ENCODE measurements around the gene ABCB6. TPM values are rescaled to one million over a fixed set of nuclear protein-coding genes. Genes with fewer than 3 reads are reported as not detected.
A peak's percentile ranks its signal among the peaks of the same experiment; 100 is the strongest.
"Not testable (repeated sequence)": the region's sequence is repeated elsewhere in the genome, so short reads cannot be mapped to it uniquely, and the experiment has no call there.

Gene ABCB6
- total RNA-seq: 25.6 TPM

- H3K27ac ChIP-seq (ENCODE audit: low read depth, low read length): peak within 1 kb of the TSS; percentile 93
- peak within 1 kb of the TSS; percentile 73 to 89 (median 80) for H3K9ac ChIP-seq (ENCODE audit: low read depth in 1 of 3, low read length in 3 of 3)
- H3K9me3 ChIP-seq (ENCODE audit: control insufficient read depth in 3 of 3, low read length in 3 of 3): no peaks in the 10 kb centered on the region
- peaks cover 56 to 70% (median 65%) of the 10 kb centered on the region in 3 donors for H3K36me3 ChIP-seq (ENCODE audit: control insufficient read depth in 3 of 3, insufficient read depth in 3 of 3, low read length in 3 of 3)
- peak within 1 kb of the TSS; percentile 75 to 88 (median 79) for H3K4me3 ChIP-seq (ENCODE audit: low read length in 3 of 3)
- H3K4me1 ChIP-seq (ENCODE audit: control insufficient read depth in 3 of 3, insufficient read depth in 3 of 3, low read length in 3 of 3): peaks cover 32 to 49% (median 35%) of the 10 kb centered on the region in 3 donors
- H3K27me3 ChIP-seq (ENCODE audit: control insufficient read depth in 3 of 3, insufficient read depth in 3 of 3, low read length in 3 of 3): no peaks in the 10 kb centered on the region
These were observed at the start of gene ABCB6 for GRCh38 chr2:219218732-219219701. TSS of gene ABCB6 (minus strand) at chr2:219218958. CDS start at chr2:219218673, 285 bp downstream.

GRCh38 chr2:219268294-219268693, 49.5 kb upstream of the ABCB6 start:
- no peaks in the 10 kb centered on the region for H3K36me3 ChIP-seq (ENCODE audit: control insufficient read depth in 3 of 3, insufficient read depth in 3 of 3, low read length in 3 of 3)
- no peak overlapping the region for H3K27ac ChIP-seq (ENCODE audit: low read depth, low read length)
- H3K27me3 ChIP-seq (ENCODE audit: control insufficient read depth in 3 of 3, insufficient read depth in 3 of 3, low read length in 3 of 3): no peaks in the 10 kb centered on the region
- H3K4me3 ChIP-seq (ENCODE audit: low read length in 3 of 3): no peak overlapping the region
- H3K4me1 ChIP-seq (ENCODE audit: control insufficient read depth in 3 of 3, insufficient read depth in 3 of 3, low read length in 3 of 3): peaks cover 0 to 5% (median 2%) of the 10 kb centered on the region in 3 donors
- H3K9me3 ChIP-seq (ENCODE audit: control insufficient read depth in 3 of 3, low read length in 3 of 3): no peaks in the 10 kb centered on the region
- no peak overlapping the region for H3K9ac ChIP-seq (ENCODE audit: low read depth in 1 of 3, low read length in 3 of 3)

- Histone ChIP-seq H3K9ac (ENCODE audit: low read depth in 1 of 3, low read length in 3 of 3) (no peak overlapping the region), H3K4me1 (ENCODE audit: control insufficient read depth in 3 of 3, insufficient read depth in 3 of 3, low read length in 3 of 3) (peaks cover 0 to 5% (median 2%) of the 10 kb centered on the region in 3 donors), H3K9me3 (ENCODE audit: control insufficient read depth in 3 of 3, low read length in 3 of 3) (no peaks in the 10 kb centered on the region), H3K27me3 (ENCODE audit: control insufficient read depth in 3 of 3, insufficient read depth in 3 of 3, low read length in 3 of 3) (no peaks in the 10 kb centered on the region), H3K4me3 (ENCODE audit: low read length in 3 of 3) (no peak overlapping the region), H3K36me3 (ENCODE audit: control insufficient read depth in 3 of 3, insufficient read depth in 3 of 3, low read length in 3 of 3) (no peaks in the 10 kb centered on the region), H3K27ac (ENCODE audit: low read depth, low read length) (no peak overlapping the region)
These were observed 48.1 kb upstream of the ABCB6 start for GRCh38 chr2:219266886-219267285.

GRCh38 chr2:219266232-219266631, 47.5 kb upstream of the ABCB6 start:
- Histone ChIP-seq H3K9ac (ENCODE audit: low read depth in 1 of 3, low read length in 3 of 3) (no peak overlapping the region), H3K36me3 (ENCODE audit: control insufficient read depth in 3 of 3, insufficient read depth in 3 of 3, low read length in 3 of 3) (no peaks in the 10 kb centered on the region), H3K27ac (ENCODE audit: low read depth, low read length) (no peak overlapping the region), H3K4me3 (ENCODE audit: low read length in 3 of 3) (no peak overlapping the region), H3K9me3 (ENCODE audit: control insufficient read depth in 3 of 3, low read length in 3 of 3) (no peaks in the 10 kb centered on the region), H3K4me1 (ENCODE audit: control insufficient read depth in 3 of 3, insufficient read depth in 3 of 3, low read length in 3 of 3) (peaks cover 0 to 5% (median 2%) of the 10 kb centered on the region in 3 donors), H3K27me3 (ENCODE audit: control insufficient read depth in 3 of 3, insufficient read depth in 3 of 3, low read length in 3 of 3) (peaks cover 0 to 4% (median 2%) of the 10 kb centered on the region in 3 donors)

- H3K4me3 ChIP-seq (ENCODE audit: low read length in 3 of 3): no peak overlapping the region
- peaks cover 0 to 6% (median 6%) of the 10 kb centered on the region in 3 donors for H3K27me3 ChIP-seq (ENCODE audit: control insufficient read depth in 3 of 3, insufficient read depth in 3 of 3, low read length in 3 of 3)
- H3K9me3 ChIP-seq (ENCODE audit: control insufficient read depth in 3 of 3, low read length in 3 of 3): no peaks in the 10 kb centered on the region
- H3K36me3 ChIP-seq (ENCODE audit: control insufficient read depth in 3 of 3, insufficient read depth in 3 of 3, low read length in 3 of 3): no peaks in the 10 kb centered on the region
- no peak overlapping the region for H3K9ac ChIP-seq (ENCODE audit: low read depth in 1 of 3, low read length in 3 of 3)
- H3K27ac ChIP-seq (ENCODE audit: low read depth, low read length): no peak overlapping the region
- H3K4me1 ChIP-seq (ENCODE audit: control insufficient read depth in 3 of 3, insufficient read depth in 3 of 3, low read length in 3 of 3): no peaks in the 10 kb centered on the region
These were observed 42.5 kb upstream of the ABCB6 start for GRCh38 chr2:219261024-219261855.

- H3K36me3 ChIP-seq (ENCODE audit: control insufficient read depth in 3 of 3, insufficient read depth in 3 of 3, low read length in 3 of 3); H3K9ac ChIP-seq (ENCODE audit: low read depth in 1 of 3, low read length in 3 of 3); H3K9me3 ChIP-seq (ENCODE audit: control insufficient read depth in 3 of 3, low read length in 3 of 3); H3K27ac ChIP-seq (ENCODE audit: low read depth, low read length); H3K4me3 ChIP-seq (ENCODE audit: low read length in 3 of 3): not testable (repeated sequence)
- H3K27me3 ChIP-seq (ENCODE audit: control insufficient read depth in 3 of 3, insufficient read depth in 3 of 3, low read length in 3 of 3): peaks cover 4 to 10% (median 6%) of the 10 kb centered on the region in 3 donors
- peaks cover 7 to 11% (median 9%) of the 10 kb centered on the region in 3 donors for H3K4me1 ChIP-seq (ENCODE audit: control insufficient read depth in 3 of 3, insufficient read depth in 3 of 3, low read length in 3 of 3)
These were observed 40.2 kb upstream of the ABCB6 start for GRCh38 chr2:219258942-219259341.

- Histone ChIP-seq H3K4me1 (ENCODE audit: control insufficient read depth in 3 of 3, insufficient read depth in 3 of 3, low read length in 3 of 3) (peaks cover 39 to 53% (median 41%) of the 10 kb centered on the region in 3 donors), H3K9ac (ENCODE audit: low read depth in 1 of 3, low read length in 3 of 3) (peak overlapping the region; percentile 79 to 96 (median 79)), H3K36me3 (ENCODE audit: control insufficient read depth in 3 of 3, insufficient read depth in 3 of 3, low read length in 3 of 3) (peaks cover 23 to 25% (median 23%) of the 10 kb centered on the region in 3 donors), H3K9me3 (ENCODE audit: control insufficient read depth in 3 of 3, low read length in 3 of 3) (no peaks in the 10 kb centered on the region), H3K4me3 (ENCODE audit: low read length in 3 of 3) (peak overlapping the region; percentile 83 to 92 (median 91)), H3K27ac (ENCODE audit: low read depth, low read length) (peak overlapping the region; percentile 96), H3K27me3 (ENCODE audit: control insufficient read depth in 3 of 3, insufficient read depth in 3 of 3, low read length in 3 of 3) (peaks cover 0 to 8% (median 4%) of the 10 kb centered on the region in 3 donors)
These were observed 35.9 kb upstream of the ABCB6 start for GRCh38 chr2:219254590-219255201.

GRCh38 chr2:219253753-219254589, 35.2 kb upstream of the ABCB6 start, which contains the start of gene TUBA4A:
TSS of gene TUBA4A (minus strand) at chr2:219253918. CDS start at chr2:219253858, 60 bp downstream.
- H3K27ac ChIP-seq (ENCODE audit: low read depth, low read length): peak within 1 kb of the TSS; percentile 96
- peaks cover 46 to 60% (median 48%) of the 10 kb centered on the region in 3 donors for H3K4me1 ChIP-seq (ENCODE audit: control insufficient read depth in 3 of 3, insufficient read depth in 3 of 3, low read length in 3 of 3)
- no peaks in the 10 kb centered on the region for H3K9me3 ChIP-seq (ENCODE audit: control insufficient read depth in 3 of 3, low read length in 3 of 3)
- peak within 1 kb of the TSS; percentile 83 to 92 (median 91) for H3K4me3 ChIP-seq (ENCODE audit: low read length in 3 of 3)
- peaks cover 0 to 8% (median 4%) of the 10 kb centered on the region in 3 donors for H3K27me3 ChIP-seq (ENCODE audit: control insufficient read depth in 3 of 3, insufficient read depth in 3 of 3, low read length in 3 of 3)
- H3K36me3 ChIP-seq (ENCODE audit: control insufficient read depth in 3 of 3, insufficient read depth in 3 of 3, low read length in 3 of 3): peaks cover 29 to 31% (median 30%) of the 10 kb centered on the region in 3 donors
- peak within 1 kb of the TSS; percentile 79 to 96 (median 92) for H3K9ac ChIP-seq (ENCODE audit: low read depth in 1 of 3, low read length in 3 of 3)

Measured in skeletal muscle tissue (tissue), 4 donors.